B cell (primary cell): Measurements from ENCODE around the gene NCAM1. TPM values are rescaled to one million over a fixed set of nuclear protein-coding genes. Genes with fewer than 3 reads are reported as not detected.

Experiments
- ATAC-seq: fragments of 200-7000 bp; cut with Tn5 transposase; one replicate; pipeline ENCODE4 v1.10.0; 2021; ENCODE audit warnings: low read depth, mild to moderate bottlenecking, moderate number of reproducible peaks, moderate library complexity
- CTCF ChIA-PET: fragments of 350-600 bp; sonication (Branson Sonifier 250); formaldehyde crosslinking; loops from one replicate; lab custom pipeline; 2021; ENCODE audit warnings: antibody characterized with exemption, inconsistent platforms; lab: Charles Lee
- POLR2A ChIA-PET: fragments of 350-600 bp; sonication (Branson Sonifier 250); formaldehyde crosslinking; loops from one replicate; lab custom pipeline; 2021; ENCODE audit warnings: antibody characterized with exemption; lab: Charles Lee
- DNase-seq: peaks from one replicate; pipeline ENCODE4 v3.0.0; 2013
- H2AFZ ChIP-seq: 2 replicates; pipeline ENCODE4 v1.6.1; 2012; ENCODE audit warnings: mild to moderate bottlenecking, low read depth, low read length; ENCODE audit not compliant: insufficient read depth, poor library complexity, severe bottlenecking
- H3K27ac ChIP-seq, 2 donors: 1 replicate in 1 of 2; 2 replicates in 1 of 2; pipeline ENCODE4 v1.5.1; 2012 to 2013; ENCODE audit warnings: low read length in 2 of 2, mild to moderate bottlenecking in 2 of 2, moderate library complexity in 1 of 2
- H3K27me3 ChIP-seq, 4 experiments: fragments of 200-600 bp in 1 of 4; sonication (generic) in 1 of 4; replicated peaks in 1 of 4; 1 replicate in 2 of 4; 2 replicates in 2 of 4; pipeline versions ENCODE4 v1.6.1 to v1.7.0; 2013 to 2016; ENCODE audit warnings: low read length in 3 of 4, mild to moderate bottlenecking in 2 of 4, mixed read lengths in 1 of 4, moderate library complexity in 1 of 4; ENCODE audit not compliant: insufficient read depth in 4 of 4, control insufficient read depth in 3 of 4; ENCODE audit errors: control extremely low read depth in 1 of 4
- H3K36me3 ChIP-seq, 2 experiments: replicated peaks in 1 of 2; 1 replicate in 1 of 2; 2 replicates in 1 of 2; pipeline versions ENCODE4 v1.6.1 to v1.7.1; 2013; ENCODE audit warnings: low read length in 1 of 2; ENCODE audit not compliant: insufficient read depth in 2 of 2, control insufficient read depth in 1 of 2; ENCODE audit errors: control extremely low read depth in 1 of 2, extremely low read depth in 1 of 2
- H3K4me1 ChIP-seq, 2 donors: fragments of 200-600 bp in 1 of 2; sonication (generic) in 1 of 2; 1 replicate in 1 of 2; 2 replicates in 1 of 2; pipeline versions ENCODE4 v1.5.1 to v1.6.1; 2013 to 2017; ENCODE audit warnings: low read length in 2 of 2; ENCODE audit not compliant: control insufficient read depth in 2 of 2, insufficient read depth in 2 of 2
- H3K4me2 ChIP-seq: replicated peaks from 2 replicates; pipeline ENCODE3; 2012; ENCODE audit warnings: mild to moderate bottlenecking, low read depth, low read length; ENCODE audit not compliant: poor library complexity, severe bottlenecking
- H3K4me3 ChIP-seq, 5 experiments: fragments of 200-600 bp in 1 of 5; sonication (generic) in 1 of 5; 1 replicate in 3 of 5; 2 replicates in 2 of 5; pipeline versions ENCODE4 v1.5.1 to v1.7.0; 2011 to 2016; ENCODE audit warnings: low read length in 4 of 5, mild to moderate bottlenecking in 4 of 5, low read depth in 2 of 5, control low read depth in 1 of 5, moderate library complexity in 1 of 5; ENCODE audit not compliant: insufficient read depth in 1 of 5; ENCODE audit errors: control extremely low read depth in 1 of 5, extremely low read depth in 1 of 5
- H3K79me2 ChIP-seq: fragments of 200-600 bp; sonication (generic); one replicate; pipeline ENCODE4 v1.6.0; 2016; ENCODE audit warnings: low read length; ENCODE audit not compliant: control insufficient read depth, insufficient read depth
- H3K9ac ChIP-seq: fragments of 200-600 bp; sonication (generic); 2 replicates; pipeline ENCODE4 v1.6.1; 2017; ENCODE audit warnings: mild to moderate bottlenecking, low read length, moderate library complexity
- H3K9me3 ChIP-seq, 3 donors: one replicate each; pipeline versions ENCODE4 v1.6.1 to v1.7.1; 2013; ENCODE audit warnings: low read length in 2 of 3; ENCODE audit not compliant: control insufficient read depth in 2 of 3, insufficient read depth in 1 of 3; ENCODE audit errors: control extremely low read depth in 1 of 3
- H4K20me1 ChIP-seq: 2 replicates; pipeline ENCODE4 v1.6.0; 2012; ENCODE audit warnings: mild to moderate bottlenecking, low read length; ENCODE audit not compliant: insufficient read depth, control insufficient read depth, poor library complexity, severe bottlenecking
- H3K27ac Mint-ChIP-seq: one replicate; pipeline ENCODE4 v1.8.0; 2021; ENCODE audit warnings: mixed read lengths
- H3K27me3 Mint-ChIP-seq: one replicate; pipeline ENCODE4 v1.8.0; 2021; ENCODE audit warnings: mixed read lengths
- H3K4me1 Mint-ChIP-seq: one replicate; pipeline ENCODE4 v1.8.0; 2021; ENCODE audit warnings: mixed read lengths
- H3K4me3 Mint-ChIP-seq: one replicate; pipeline ENCODE4 v1.8.0; 2021; ENCODE audit warnings: mixed read lengths
- H3K9me3 Mint-ChIP-seq: one replicate; pipeline ENCODE4 v1.8.0; 2022; ENCODE audit warnings: mixed read lengths; ENCODE audit not compliant: insufficient read depth
- CTCF ChIP-seq: fragments of 200-600 bp; IDR thresholded peaks from one replicate; pipeline ENCODE4 v1.8.0; 2022; ENCODE audit warnings: antibody characterized with exemption, mild to moderate bottlenecking
- EZH2 ChIP-seq: IDR thresholded peaks from 2 replicates; pipeline ENCODE4 v1.6.1; 2012; ENCODE audit warnings: borderline replicate concordance, low read depth, mild to moderate bottlenecking, moderate library complexity, low read length; ENCODE audit not compliant: insufficient read depth, poor library complexity, severe bottlenecking
- WGBS: methylation state at CpG from one replicate; pipeline ENCODE4 v1.1.5; 2013; ENCODE audit warnings: missing lambda C conversion rate; ENCODE audit not compliant: insufficient coverage; 5-methylcytosine and 5-hydroxymethylcytosine counted together
- intact Hi-C: fragments of 100-400 bp; cut with micrococcal nuclease; formaldehyde crosslinking; loops from one replicate; pipeline ENCODE4 v1.10.0; 2022
- polyA plus RNA-seq: library from polyadenylated mRNA; depleted of rRNA; stranded (reverse); fragments of >200 nt; gene quantifications from 2 replicates; pipeline ENCODE4 v1.2.3, GENCODE V29; 2012
- total RNA-seq, 2 donors: library from RNA; stranded (reverse); fragments of 120-200 nt in 1 of 2; gene quantifications; 1 replicate in 1 of 2; 2 replicates in 1 of 2; pipeline versions ENCODE4 v1.2.3 to v1.2.4, GENCODE V29; 2013 to 2022

Gene NCAM1
- total and polyA plus RNA-seq, 2 donors (not counting 1 experiment from before 2014, with no cell fraction given): 0.37 TPM; not detected in 1

DNA sequence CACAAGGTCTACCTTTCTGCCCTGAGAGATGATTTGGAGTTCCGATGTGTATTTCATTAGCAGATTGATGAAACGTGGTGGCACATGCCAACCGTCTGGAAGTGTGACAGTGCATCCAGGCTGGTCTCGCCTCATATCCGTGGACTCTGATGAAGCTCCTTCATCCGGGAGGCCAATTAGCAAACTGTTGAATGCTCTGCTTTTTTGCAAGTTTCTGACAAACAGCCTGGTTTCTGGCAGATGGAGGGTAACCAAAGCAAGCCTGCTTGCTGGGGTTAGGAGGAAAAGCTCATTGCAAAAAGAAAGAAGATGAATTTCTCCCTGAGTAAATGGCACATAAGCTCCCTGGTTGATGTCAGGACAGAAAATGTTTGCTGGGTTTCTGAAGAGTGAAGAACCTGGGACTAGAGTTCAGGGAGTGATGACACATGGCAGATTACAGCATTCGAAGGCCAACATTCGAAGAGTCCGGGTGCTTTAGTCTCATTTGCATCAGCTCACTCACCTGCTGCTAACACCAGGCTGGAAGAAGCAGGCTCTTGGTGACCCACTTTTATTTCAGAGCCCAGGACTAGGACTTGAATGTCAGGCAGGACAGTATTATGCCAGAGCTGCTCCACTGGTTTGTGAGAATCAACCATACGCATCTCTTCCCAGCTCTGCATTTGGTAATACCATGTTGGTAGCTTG lies 217.3 kb downstream of the NCAM1 start:
- no peak for ATAC-seq
- Mint-ChIP-seq H3K4me3 (no peak overlapping the region), H3K9me3 (no peaks in the 10 kb centered on the region), H3K4me1 (no peaks in the 10 kb centered on the region), H3K27me3 (peaks cover 14% of the 10 kb centered on the region), H3K27ac (no peak overlapping the region)
- Histone ChIP-seq H3K4me1 (no peaks in the 10 kb centered on the region), H3K9ac (no peak overlapping the region), H3K27me3 (peaks cover 0 to 2% (median 0%) of the 10 kb centered on the region in 4 experiments), H3K79me2 (no peaks in the 10 kb centered on the region), H3K4me3 (no peak overlapping the region), H3K4me2 (no peak overlapping the region), H3K36me3 (no peaks in the 10 kb centered on the region), H2AFZ (no peak overlapping the region), H3K9me3 (peaks cover 0 to 5% (median 0%) of the 10 kb centered on the region in 3 donors), H4K20me1 (no peaks in the 10 kb centered on the region), H3K27ac (no peak overlapping the region)
- DNase-seq: no peak
- ChIA-PET POLR2A (no interaction called here), CTCF (no interaction called here)
- TF ChIP-seq CTCF: no peak
- TF ChIP-seq EZH2: no peak
- intact Hi-C loops: no loop called here
- WGBS: 87% methylated on average over 9 of the region's 10 CpGs

GRCh38 chr11:113179181-113179704 lies 218.0 kb downstream of the NCAM1 start:
- ChIA-PET CTCF (no interaction called here), POLR2A (no interaction called here)
- ATAC-seq (no peak), DNase-seq (no peak)
- Mint-ChIP-seq H3K27me3 (peaks cover 14% of the 10 kb centered on the region), H3K4me3 (no peak overlapping the region), H3K4me1 (no peaks in the 10 kb centered on the region), H3K9me3 (no peaks in the 10 kb centered on the region), H3K27ac (no peak overlapping the region)
- TF ChIP-seq EZH2: no peak
- TF ChIP-seq CTCF: no peak
- H3K79me2 ChIP-seq: no peaks in the 10 kb centered on the region
- peaks cover 0 to 2% (median 0%) of the 10 kb centered on the region in 4 experiments for H3K27me3 ChIP-seq
- peaks cover 0 to 5% (median 0%) of the 10 kb centered on the region in 3 donors for H3K9me3 ChIP-seq
- H3K4me1 ChIP-seq: no peaks in the 10 kb centered on the region
- H4K20me1 ChIP-seq: no peaks in the 10 kb centered on the region
- no peak overlapping the region for H3K27ac ChIP-seq
- no peak overlapping the region for H3K9ac ChIP-seq
- H3K36me3 ChIP-seq: no peaks in the 10 kb centered on the region
- no peak overlapping the region for H3K4me2 ChIP-seq
- WGBS: no CpG with 5 or more reads among the region's 2 CpGs
- H3K4me3 ChIP-seq: no peak overlapping the region
- H2AFZ ChIP-seq: no peak overlapping the region
- intact Hi-C loops: no loop called here
